Lower leg skin (tissue), 3 donors: ENCODE measurements around the gene KRTAP4-4.

Experiments
- CTCF ChIP-seq, 3 donors: fragments of 450-650 bp; IDR thresholded peaks; one replicate each; pipeline ENCODE4 v1.5.1; 2016; ENCODE audit warnings: antibody characterized with exemption in 3 of 3, mild to moderate bottlenecking in 3 of 3, moderate library complexity in 2 of 3
- POLR2A ChIP-seq, 2 donors: fragments of 450-650 bp; IDR thresholded peaks; one replicate each; pipeline ENCODE4 v1.6.1; 2016 to 2017; ENCODE audit warnings: antibody characterized with exemption in 2 of 2, mild to moderate bottlenecking in 1 of 2, moderate library complexity in 1 of 2

- TF ChIP-seq CTCF (IDR thresholded peaks at IDR 0.05) (no peak), POLR2A (IDR thresholded peaks at IDR 0.05) (no peak)
Observed at GRCh38 chr17:41121742-41122141, 38.8 kb downstream of the KRTAP4-4 start.
